Small intestine (tissue), 16 donors: ENCODE data around the gene CPB2. TPM values are rescaled to one million over a fixed set of nuclear protein-coding genes. Genes with fewer than 3 reads are reported as not detected.

Experiments
- DNase-seq, 2 donors: peaks; one replicate each; pipeline versions ENCODE4 v3.0.0 to v3.0.0-alpha.2; 2013
- FAIRE-seq: peaks from 2 replicates; lab custom pipeline; 2012; peaks lifted over from hg19 to GRCh38; lab: Jason Lieb, UNC
- H3K27ac ChIP-seq, 3 donors: one replicate each; pipeline ENCODE4 v1.5.1; 2013; ENCODE audit warnings: low read length in 2 of 3, mild to moderate bottlenecking in 2 of 3, control low read depth in 1 of 3, inconsistent platforms in 1 of 3, low read depth in 1 of 3, moderate library complexity in 1 of 3
- H3K27me3 ChIP-seq, 3 donors: one replicate each; pipeline ENCODE4 v1.6.1; 2013; ENCODE audit warnings: low read length in 3 of 3, inconsistent platforms in 1 of 3; ENCODE audit not compliant: control insufficient read depth in 3 of 3, insufficient read depth in 3 of 3
- H3K36me3 ChIP-seq, 3 donors: one replicate each; pipeline ENCODE4 v1.6.1; 2013; ENCODE audit warnings: low read length in 3 of 3, inconsistent platforms in 1 of 3, low read depth in 1 of 3, mild to moderate bottlenecking in 1 of 3, moderate library complexity in 1 of 3; ENCODE audit not compliant: control insufficient read depth in 3 of 3, insufficient read depth in 2 of 3
- H3K4me1 ChIP-seq, 3 donors: one replicate each; pipeline ENCODE4 v1.6.1; 2013; ENCODE audit warnings: low read length in 2 of 3, inconsistent platforms in 1 of 3, low read depth in 1 of 3, mild to moderate bottlenecking in 1 of 3, moderate library complexity in 1 of 3; ENCODE audit not compliant: control insufficient read depth in 3 of 3, insufficient read depth in 2 of 3
- H3K4me3 ChIP-seq, 3 donors: one replicate each; pipeline ENCODE4 v1.5.1; 2013; ENCODE audit warnings: low read length in 3 of 3, control low read depth in 1 of 3, inconsistent platforms in 1 of 3, low read depth in 1 of 3, mild to moderate bottlenecking in 1 of 3, moderate library complexity in 1 of 3
- H3K9me3 ChIP-seq, 2 donors: one replicate each; pipeline ENCODE4 v1.6.1; 2013; ENCODE audit warnings: low read depth in 1 of 2, low read length in 1 of 2; ENCODE audit not compliant: control insufficient read depth in 2 of 2, insufficient read depth in 1 of 2
- WGBS, 3 donors: extraction: QIAGEN DNeasy Blood & Tissue Kit; methylation state at CpG; one replicate each; pipeline ENCODE4 v1.1.7; 2013; 5-methylcytosine and 5-hydroxymethylcytosine counted together
- long read RNA-seq, 10 donors: transcript quantifications; one replicate each; lab custom pipeline, GENCODE V29; 2026
- polyA plus RNA-seq, 4 donors: library from polyadenylated mRNA; stranded (reverse) in 3 of 4; unstranded in 1 of 4; fragments of 200-250 nt in 3 of 4; fragments of 120-200 nt in 1 of 4; gene quantifications; one replicate each; pipeline versions ENCODE4 v1.2.1 to v1.2.3, GENCODE V29; 2013
- donor health status: healthy with polysubstance abuse.
- donor health status: control.
- donor health status: control.
- donor health status: Bipolar disorder and iron deficiency.
- donor health status: healthy.

The CPB2 gene, protein sequence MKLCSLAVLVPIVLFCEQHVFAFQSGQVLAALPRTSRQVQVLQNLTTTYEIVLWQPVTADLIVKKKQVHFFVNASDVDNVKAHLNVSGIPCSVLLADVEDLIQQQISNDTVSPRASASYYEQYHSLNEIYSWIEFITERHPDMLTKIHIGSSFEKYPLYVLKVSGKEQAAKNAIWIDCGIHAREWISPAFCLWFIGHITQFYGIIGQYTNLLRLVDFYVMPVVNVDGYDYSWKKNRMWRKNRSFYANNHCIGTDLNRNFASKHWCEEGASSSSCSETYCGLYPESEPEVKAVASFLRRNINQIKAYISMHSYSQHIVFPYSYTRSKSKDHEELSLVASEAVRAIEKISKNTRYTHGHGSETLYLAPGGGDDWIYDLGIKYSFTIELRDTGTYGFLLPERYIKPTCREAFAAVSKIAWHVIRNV
- under 1 TPM in 1 of 4 donors, not detected in 3; 0.06 TPM for polyA plus RNA-seq
- long read RNA-seq, donor 1, result 0 reads
- long read RNA-seq, donor 2, result 0 reads
- long read RNA-seq, donor 3, result 0 reads
- long read RNA-seq, donor 4, result 0 reads
- long read RNA-seq, donor 5, result 0 reads
- long read RNA-seq, donor 6, result 0 reads
- long read RNA-seq, donor 7, result 0 reads
- long read RNA-seq, donor 8, result 0 reads
- long read RNA-seq, donor 9, result 0 reads
- long read RNA-seq, donor 10, result 0 reads

- DNase-seq, result no peak
- no peaks in the 10 kb centered on the region for H3K9me3 ChIP-seq
- peaks cover 0 to 2% (median 0%) of the 10 kb centered on the region in 3 donors for H3K27me3 ChIP-seq
- WGBS, 3 donors, result 84 to 89% (median 88%) methylated on average over 4 of the region's 4 CpGs
- no peaks in the 10 kb centered on the region for H3K36me3 ChIP-seq
- H3K27ac ChIP-seq, result no peak within 1 kb of the TSS
- FAIRE-seq, result no peak
- no peak within 1 kb of the TSS for H3K4me3 ChIP-seq
- H3K4me1 ChIP-seq, result no peaks in the 10 kb centered on the region
Measured at GRCh38 chr13:46104868-46105267, at the start of gene CPB2. Gene CPB2, minus strand, starts transcription at chr13:46105033. Its CDS starts 24 bp downstream, at chr13:46105009.

DNA sequence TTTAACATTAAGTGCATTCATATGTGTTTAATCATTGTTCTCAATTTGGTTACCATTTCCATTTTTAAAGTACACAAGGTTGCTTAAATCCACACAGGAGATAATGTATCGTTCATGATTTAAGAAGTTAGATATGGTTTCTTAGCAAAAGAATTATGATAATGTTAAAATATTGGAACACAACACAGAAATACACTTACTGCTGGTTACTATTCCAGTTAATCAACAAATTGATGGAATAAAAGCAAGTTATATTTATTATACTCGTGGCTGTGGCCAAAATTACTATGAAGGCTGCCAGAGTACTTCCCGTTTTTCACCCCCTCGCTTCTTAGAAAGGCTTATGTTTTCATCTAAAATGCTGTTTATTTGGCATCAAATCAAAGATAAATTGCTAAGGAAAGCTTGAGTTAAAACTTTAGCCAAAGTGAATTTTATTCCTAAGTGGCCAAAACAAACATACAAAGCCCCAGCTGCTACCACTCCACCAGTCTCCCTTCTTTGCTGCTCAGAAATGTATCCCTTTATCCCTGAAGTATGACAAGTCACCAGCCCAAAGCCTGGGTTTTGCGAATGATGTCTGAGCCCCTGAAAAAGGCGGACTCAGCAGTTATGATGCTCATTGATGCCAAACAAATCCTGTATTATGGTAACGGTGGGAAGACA, 49.4 kb upstream of the CPB2 start:
- H3K4me1 ChIP-seq, result no peaks in the 10 kb centered on the region
- H3K9me3 ChIP-seq, result no peaks in the 10 kb centered on the region
- no peak overlapping the region for H3K4me3 ChIP-seq
- no peak for DNase-seq
- H3K27ac ChIP-seq, result no peak overlapping the region
- peaks cover 0 to 4% (median 0%) of the 10 kb centered on the region in 3 donors for H3K27me3 ChIP-seq
- 61 to 72% (median 67%) methylated on average over 7 of the region's 7 CpGs for WGBS, 3 donors
- H3K36me3 ChIP-seq, result no peaks in the 10 kb centered on the region
- no peak for FAIRE-seq

DNA sequence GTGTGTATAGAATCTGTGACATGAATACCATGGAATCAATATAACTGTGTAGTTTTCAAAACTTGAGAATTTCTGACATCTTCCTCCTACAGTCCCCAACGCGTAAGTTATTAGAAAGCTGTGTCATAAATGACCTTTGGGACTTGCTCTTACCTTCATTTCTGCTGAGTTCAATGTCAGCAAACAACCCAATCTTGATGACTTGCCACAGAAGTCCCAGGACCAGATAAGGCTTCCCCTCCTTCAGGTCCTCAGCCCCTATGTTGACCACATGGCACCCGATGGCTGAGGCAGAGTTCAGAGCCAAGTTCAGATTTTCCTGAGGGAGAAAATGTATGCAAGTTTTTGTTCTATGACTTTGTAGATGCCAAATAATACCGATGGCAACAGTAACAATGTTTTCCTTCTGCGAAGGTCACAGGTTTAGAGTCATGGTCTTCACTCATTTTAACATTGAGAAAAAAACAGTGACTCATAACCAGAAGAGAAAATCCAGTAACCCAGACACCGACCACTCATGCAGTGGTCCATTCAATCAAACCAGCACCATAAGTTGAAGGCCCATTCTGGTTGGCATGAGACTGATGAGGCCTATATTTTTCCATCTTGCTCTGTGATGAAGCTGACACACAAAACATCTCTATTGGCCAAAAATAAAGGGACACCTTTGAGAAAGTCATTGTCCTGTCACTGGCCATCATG, 47.9 kb upstream of the CPB2 start:
- Histone ChIP-seq H3K4me3 (no peak overlapping the region), H3K27ac (no peak overlapping the region), H3K36me3 (no peaks in the 10 kb centered on the region), H3K9me3 (no peaks in the 10 kb centered on the region), H3K27me3 (peaks cover 0 to 4% (median 0%) of the 10 kb centered on the region in 3 donors), H3K4me1 (no peaks in the 10 kb centered on the region)
- 54 to 77% (median 57%) methylated on average over 6 of the region's 6 CpGs for WGBS, 3 donors
- FAIRE-seq (no peak), DNase-seq (no peak)

DNA sequence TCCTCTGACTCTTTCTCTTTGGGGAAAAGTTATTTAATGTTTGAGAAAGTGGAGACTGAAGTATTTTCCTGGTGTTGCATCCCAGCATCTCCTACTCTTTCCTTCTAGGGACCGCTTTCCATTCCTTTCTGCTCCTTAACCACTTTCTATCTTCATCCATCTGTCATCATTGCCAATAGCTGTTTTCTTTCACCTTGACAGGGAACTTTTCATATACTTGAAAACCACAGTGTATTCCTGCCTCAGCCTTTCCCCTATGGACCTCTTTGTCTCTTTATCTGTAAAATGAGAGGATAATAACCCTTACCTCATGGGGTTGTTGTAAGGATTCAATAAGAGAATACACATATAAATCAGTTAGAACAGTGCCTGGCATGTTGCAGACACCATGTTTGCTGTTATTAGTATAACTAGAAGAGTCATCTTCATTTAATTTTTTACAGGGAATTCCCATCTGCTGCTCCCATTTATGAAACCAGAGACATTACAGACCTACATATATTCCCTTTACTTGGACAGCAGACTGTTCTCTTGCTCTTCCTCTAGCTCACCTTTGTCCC, 45.4 kb upstream of the CPB2 start:
- Histone ChIP-seq H3K27ac (no peak overlapping the region), H3K27me3 (peaks cover 0 to 4% (median 0%) of the 10 kb centered on the region in 3 donors), H3K4me1 (no peaks in the 10 kb centered on the region), H3K9me3 (no peaks in the 10 kb centered on the region), H3K36me3 (no peaks in the 10 kb centered on the region), H3K4me3 (no peak overlapping the region)
- DNase-seq (no peak), FAIRE-seq (no peak)
- WGBS, 3 donors, result 96 to 98% (median 96%) methylated on average over 1 of the region's 1 CpG

DNA sequence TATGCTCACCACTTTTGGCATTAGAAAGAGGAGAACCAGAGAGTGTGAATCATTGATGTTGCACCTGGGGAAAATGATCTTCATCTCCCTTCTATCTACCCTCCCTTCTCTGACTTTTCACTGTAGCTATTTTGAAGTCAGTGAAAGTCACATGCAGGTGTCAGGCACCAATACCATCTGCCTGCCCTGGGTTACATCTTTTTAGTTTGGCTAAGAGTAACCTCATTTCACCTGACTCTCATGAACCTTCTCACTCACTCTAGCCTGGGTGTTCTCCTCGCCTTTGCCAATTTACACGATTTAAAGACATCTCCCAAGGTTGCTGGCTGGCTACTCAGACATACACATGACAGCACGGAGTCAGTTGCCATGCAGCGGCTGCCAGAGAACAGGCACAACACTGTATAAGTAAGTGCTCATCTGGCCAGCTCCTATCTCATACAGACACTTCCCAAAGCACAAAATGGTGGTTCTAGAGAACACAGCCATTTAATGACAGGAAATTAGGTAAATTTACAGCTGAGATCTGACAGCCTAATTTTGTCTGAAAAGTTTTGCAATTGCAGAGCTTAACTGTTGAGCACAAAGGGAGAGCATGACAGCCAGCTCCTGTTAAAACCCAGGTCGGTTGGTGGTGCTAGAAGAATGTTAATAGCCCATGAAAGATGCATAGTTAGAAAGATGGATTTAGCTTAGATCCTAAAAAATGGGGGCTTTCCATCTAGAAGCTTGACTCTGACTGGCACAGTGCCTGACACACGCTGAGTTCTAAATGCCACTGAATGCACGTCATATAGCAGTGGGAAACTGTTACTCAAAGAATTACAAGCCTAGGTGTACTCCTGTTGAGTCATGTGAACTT, 44.7 kb upstream of the CPB2 start:
- Histone ChIP-seq H3K9me3 (no peaks in the 10 kb centered on the region), H3K36me3 (no peaks in the 10 kb centered on the region), H3K4me3 (no peak overlapping the region), H3K27ac (no peak overlapping the region), H3K27me3 (peaks cover 0 to 4% (median 0%) of the 10 kb centered on the region in 3 donors), H3K4me1 (no peaks in the 10 kb centered on the region)
- WGBS, 3 donors, result 74 to 78% (median 75%) methylated on average over 7 of the region's 7 CpGs
- DNase-seq, result no peak
- no peak for FAIRE-seq

DNA sequence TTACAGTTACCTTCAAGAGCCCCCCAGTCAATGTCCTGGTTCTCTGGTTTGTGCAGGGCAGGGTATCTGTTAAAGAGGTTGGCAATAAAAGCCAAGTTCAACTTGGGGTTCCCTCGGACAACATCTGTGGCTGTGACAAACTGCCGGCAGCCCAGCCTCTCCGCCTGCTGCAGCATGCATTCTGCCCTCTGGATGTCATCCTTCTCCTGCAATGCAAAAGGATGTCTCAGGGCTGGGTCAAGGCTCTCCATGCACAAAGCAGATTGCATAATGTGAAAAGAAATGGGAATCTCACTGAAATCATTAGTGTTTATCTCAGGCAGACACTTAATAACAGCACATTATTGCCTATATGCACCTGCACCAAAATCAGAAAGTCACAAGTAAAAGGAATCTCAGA, 42.1 kb upstream of the CPB2 start:
- Histone ChIP-seq H3K9me3 (no peaks in the 10 kb centered on the region), H3K36me3 (no peaks in the 10 kb centered on the region), H3K27me3 (peaks cover 0 to 4% (median 0%) of the 10 kb centered on the region in 3 donors), H3K4me3 (no peak overlapping the region), H3K27ac (no peak overlapping the region), H3K4me1 (no peaks in the 10 kb centered on the region)
- 31 to 36% (median 35%) methylated on average over 3 of the region's 3 CpGs for WGBS, 3 donors
- no peak for DNase-seq
- FAIRE-seq, result no peak

DNA sequence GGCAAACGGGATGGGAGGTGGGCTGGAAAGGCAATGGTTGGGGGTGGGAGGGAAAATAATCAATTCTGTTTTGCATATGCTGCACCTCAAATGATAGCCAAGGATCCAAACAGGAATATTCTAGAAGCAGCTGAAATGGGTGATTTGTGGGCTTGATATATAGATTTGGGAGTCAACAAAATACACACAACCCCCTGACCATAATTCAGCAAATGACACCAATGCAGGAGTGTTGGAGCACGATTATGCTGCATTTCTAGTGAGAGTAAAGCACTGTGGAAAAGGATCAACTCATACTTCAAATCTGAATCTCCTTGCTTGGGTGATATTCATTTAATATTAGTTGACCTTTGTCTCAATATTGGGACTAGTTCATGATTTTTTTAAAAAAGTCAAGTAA, 41.1 kb upstream of the CPB2 start:
- H3K4me1 ChIP-seq, result no peaks in the 10 kb centered on the region
- H3K27me3 ChIP-seq, result peaks cover 0 to 4% (median 0%) of the 10 kb centered on the region in 3 donors
- no peak overlapping the region for H3K4me3 ChIP-seq
- DNase-seq (no peak), FAIRE-seq (no peak)
- H3K9me3 ChIP-seq, result no peaks in the 10 kb centered on the region
- H3K27ac ChIP-seq, result no peak overlapping the region
- H3K36me3 ChIP-seq, result no peaks in the 10 kb centered on the region
- 24 to 67% (median 46%) methylated on average over 2 of the region's 2 CpGs for WGBS, 3 donors
